OCI-LY3 (cell line): ENCODE measurements around the gene MCF2L2.
"Not testable (repeated sequence)": the region's sequence is repeated elsewhere in the genome, so short reads cannot be mapped to it uniquely, and the experiment has no call there.

Source experiments
- H2AFZ ChIP-seq: fragments of 200-600, 300-600 bp; shearing (Covaris generic); 2 replicates; pipeline ENCODE4 v1.6.0; 2014; ENCODE audit warnings: antibody characterized with exemption, low read depth, low read length
- H3K27ac ChIP-seq: fragments of 200-600, 300-600 bp; sonication (generic); 2 replicates; pipeline ENCODE4 v1.5.1; 2014; ENCODE audit warnings: mild to moderate bottlenecking, low read length, moderate library complexity, mixed read lengths
- H3K27me3 ChIP-seq: fragments of 200-600, 300-600 bp; sonication (generic); 2 replicates; pipeline ENCODE4 v1.6.1; 2014; ENCODE audit warnings: low read depth, low read length, mixed read lengths
- H3K36me3 ChIP-seq: fragments of 200-600, 300-600 bp; sonication (generic); replicated peaks from 2 replicates; pipeline ENCODE3; 2014; ENCODE audit warnings: low read depth, low read length, mixed read lengths
- H3K4me1 ChIP-seq: fragments of 300-600, 200-600 bp; sonication (generic); 2 replicates; pipeline ENCODE4 v1.6.1; 2014; ENCODE audit warnings: low read length, mixed read lengths
- H3K4me2 ChIP-seq: fragments of 200-600, 300-600 bp; sonication (generic); 2 replicates; pipeline ENCODE4 v1.6.1; 2014; ENCODE audit warnings: low read length, mixed read lengths
- H3K4me3 ChIP-seq: fragments of 300-600, 200-600 bp; sonication (generic); 2 replicates; pipeline ENCODE4 v1.5.1; 2014; ENCODE audit warnings: antibody characterized with exemption, mild to moderate bottlenecking, low read length, moderate library complexity
- H3K79me2 ChIP-seq: fragments of 300-600, 200-600 bp; shearing (Covaris generic); 2 replicates; pipeline ENCODE4 v1.6.1; 2014; ENCODE audit warnings: mild to moderate bottlenecking, low read length, mixed read lengths
- H3K9ac ChIP-seq: fragments of 300-600, 200-600 bp; shearing (Covaris generic); 2 replicates; pipeline ENCODE4 v1.6.0; 2014; ENCODE audit warnings: mild to moderate bottlenecking, low read length, moderate library complexity
- H3K9me3 ChIP-seq: fragments of 200-600, 300-600 bp; shearing (Covaris generic); 2 replicates; pipeline ENCODE4 v1.6.1; 2014; ENCODE audit warnings: low read length, mixed read lengths; ENCODE audit not compliant: insufficient read depth
- H4K20me1 ChIP-seq: fragments of 200-600, 300-600 bp; sonication (generic); 2 replicates; pipeline ENCODE4 v1.6.1; 2016; ENCODE audit warnings: low read length, mixed read lengths; ENCODE audit not compliant: insufficient read depth
- CTCF ChIP-seq: fragments of 200-600, 300-600 bp; sonication (generic); IDR thresholded peaks from 2 replicates; pipeline ENCODE4 v1.5.1; 2014; ENCODE audit warnings: antibody characterized with exemption, low read length, low read depth
- EZH2phosphoT487 ChIP-seq: fragments of 200-600 bp; shearing (Covaris generic); IDR thresholded peaks from 2 replicates; pipeline ENCODE4 v1.6.1; 2018; ENCODE audit warnings: antibody characterized with exemption, mixed run types, low read depth

Gene MCF2L2

DNA sequence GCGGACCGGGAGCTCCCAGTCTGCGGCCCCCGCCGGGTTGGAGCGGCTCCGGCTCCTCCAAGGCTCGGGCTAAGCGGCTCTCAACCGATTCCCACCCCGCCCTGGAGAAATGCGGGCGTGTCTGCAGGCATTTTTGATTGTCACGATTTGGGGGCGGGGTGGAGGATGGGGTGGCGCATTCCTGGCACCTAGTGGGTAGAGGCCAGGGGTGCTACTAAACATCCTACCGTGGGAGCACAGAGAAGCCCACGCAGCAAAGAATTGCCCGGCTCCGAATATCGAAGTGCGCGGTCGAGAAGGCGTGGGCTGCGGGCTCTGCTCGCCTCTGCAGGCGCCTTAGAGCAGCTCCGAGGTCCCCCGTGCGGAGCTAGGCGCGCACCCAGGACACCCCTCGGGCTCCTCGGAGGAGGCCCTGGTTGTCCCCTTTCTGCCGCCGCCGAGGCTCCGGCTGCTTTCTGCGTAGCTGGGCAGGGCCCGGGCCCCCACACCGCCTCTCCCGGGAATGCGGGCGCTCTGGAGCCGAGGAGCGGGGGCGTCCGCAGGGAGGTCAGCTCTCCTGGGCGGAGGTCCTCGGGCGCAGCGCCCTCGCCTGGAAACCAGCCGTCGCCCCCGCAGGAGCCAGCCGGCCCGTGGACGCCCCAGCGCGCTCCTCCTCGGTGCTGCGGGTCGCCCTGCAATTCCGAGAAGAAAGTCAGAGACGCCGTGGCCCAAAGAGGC lies 249.4 kb downstream of the MCF2L2 start:
- peaks cover 46% of the 10 kb centered on the region for H3K27me3 ChIP-seq
- H3K79me2 ChIP-seq, result no peaks in the 10 kb centered on the region
- H2AFZ ChIP-seq, result no peak overlapping the region
- H4K20me1 ChIP-seq, result no peaks in the 10 kb centered on the region; the same call in 1 of the 2 replicates
- TF ChIP-seq EZH2phosphoT487 (no peak), CTCF (no peak)
- no peaks in the 10 kb centered on the region for H3K36me3 ChIP-seq
- H3K9ac ChIP-seq, result no peak overlapping the region
- H3K27ac ChIP-seq, result no peak overlapping the region
- no peak overlapping the region for H3K4me2 ChIP-seq
- no peaks in the 10 kb centered on the region for H3K4me1 ChIP-seq
- H3K9me3 ChIP-seq, result no peaks in the 10 kb centered on the region
- no peak overlapping the region for H3K4me3 ChIP-seq

DNA sequence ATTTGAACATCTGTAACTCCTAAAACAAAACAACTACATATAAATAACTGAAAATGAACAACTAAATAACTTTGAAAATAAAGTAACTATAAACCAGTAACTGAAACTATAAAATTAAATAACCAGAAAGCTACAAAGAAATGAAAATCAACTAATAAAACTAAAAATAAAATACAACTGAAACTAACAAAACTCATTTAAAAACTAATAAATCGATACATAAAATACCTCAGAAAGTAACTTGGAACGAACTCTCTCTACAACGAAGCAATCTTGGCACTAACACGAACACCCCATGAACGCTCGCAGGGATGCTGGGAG lies 249.9 kb downstream of the MCF2L2 start:
- Histone ChIP-seq H3K9me3 (no peaks in the 10 kb centered on the region), H3K4me1 (no peaks in the 10 kb centered on the region), H3K79me2 (no peaks in the 10 kb centered on the region), H3K9ac (no peak overlapping the region), H3K4me2 (no peak overlapping the region), H3K27ac (no peak overlapping the region), H2AFZ (no peak overlapping the region), H3K4me3 (no peak overlapping the region), H3K36me3 (no peaks in the 10 kb centered on the region), H4K20me1 (no peaks in the 10 kb centered on the region; the same call in 1 of the 2 replicates), H3K27me3 (peaks cover 45% of the 10 kb centered on the region)
- TF ChIP-seq EZH2phosphoT487, result no peak
- no peak for TF ChIP-seq CTCF

DNA sequence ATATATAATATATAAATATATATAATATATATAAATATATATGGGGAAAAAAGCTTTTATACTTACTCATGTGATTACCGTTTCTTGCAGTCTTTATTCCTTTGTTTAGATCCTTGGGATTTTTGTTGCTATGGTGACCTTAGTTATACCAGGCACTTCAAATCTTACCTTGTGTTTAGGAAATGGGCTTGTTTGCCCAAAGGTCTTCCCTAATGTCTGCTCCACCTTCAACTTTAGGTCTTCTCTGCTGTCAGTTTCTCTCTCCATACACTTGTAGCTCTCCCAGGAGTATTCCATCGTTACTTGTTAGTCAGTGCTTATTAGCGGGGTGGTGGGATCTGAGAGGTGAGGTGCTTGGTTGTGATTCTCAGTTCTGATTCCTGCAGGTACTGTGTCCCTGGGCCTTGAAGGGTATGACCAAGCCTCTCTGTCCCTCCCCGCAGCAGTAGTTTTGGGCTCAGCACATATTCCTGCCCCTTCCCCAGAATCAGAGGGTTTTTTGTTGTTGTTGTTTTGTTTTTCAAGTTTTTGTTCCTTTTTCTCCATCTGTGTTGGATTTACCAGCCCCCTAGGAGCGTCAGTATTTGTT lies 256.3 kb downstream of the MCF2L2 start:
- H3K27me3 ChIP-seq, result peaks cover 66% of the 10 kb centered on the region
- H3K4me3 ChIP-seq, result no peak overlapping the region
- TF ChIP-seq CTCF, result no peak
- TF ChIP-seq EZH2phosphoT487, result no peak
- H2AFZ ChIP-seq, result no peak overlapping the region
- H3K27ac ChIP-seq, result no peak overlapping the region
- no peak overlapping the region for H3K4me2 ChIP-seq
- H3K36me3 ChIP-seq, result no peaks in the 10 kb centered on the region
- H3K9me3 ChIP-seq, result no peaks in the 10 kb centered on the region
- no peaks in the 10 kb centered on the region; the same call in 1 of the 2 replicates for H4K20me1 ChIP-seq
- no peak overlapping the region for H3K9ac ChIP-seq
- no peaks in the 10 kb centered on the region for H3K4me1 ChIP-seq
- H3K79me2 ChIP-seq, result no peaks in the 10 kb centered on the region

DNA sequence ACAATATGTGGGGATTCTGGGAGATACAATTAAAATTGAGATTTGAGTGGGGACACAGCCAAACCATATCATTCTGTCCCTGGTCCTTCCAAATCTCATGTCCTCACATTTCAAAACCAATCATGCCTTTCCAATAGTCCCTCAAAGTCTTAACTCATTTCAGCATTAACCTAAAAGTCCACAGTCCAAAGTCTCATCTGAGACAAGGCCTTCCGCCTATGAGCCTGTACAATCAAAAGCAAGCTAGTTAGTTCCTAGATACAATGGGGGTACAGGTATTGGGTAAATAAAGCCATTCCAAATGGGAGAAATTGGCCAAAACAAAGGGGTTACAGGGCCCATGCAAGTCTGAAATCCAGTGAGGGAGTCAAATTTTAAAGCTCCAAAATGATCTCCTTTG lies 260.4 kb downstream of the MCF2L2 start:
- H3K4me3 ChIP-seq, H4K20me1 ChIP-seq, H3K4me1 ChIP-seq, H3K27ac ChIP-seq, H2AFZ ChIP-seq, H3K9me3 ChIP-seq, H3K79me2 ChIP-seq, H3K9ac ChIP-seq, H3K36me3 ChIP-seq, H3K4me2 ChIP-seq: not testable (repeated sequence)
- H3K27me3 ChIP-seq, result peaks cover 60% of the 10 kb centered on the region
